GM03348 (cell line): Measurements from ENCODE around the gene PRR5.
A peak's percentile ranks its signal among the peaks of the same experiment; 100 is the strongest.

Experiments
- DNase-seq: peaks from one replicate; pipeline ENCODE4 v3.0.0; 2012; ENCODE audit warnings: low spot score

Gene PRR5

GRCh38 chr22:44758344-44758973 is 56.5 kb downstream of the PRR5 start:
- DNase-seq, result peak; percentile 44

- no peak for DNase-seq
Observed at GRCh38 chr22:44759001-44759400, 57.0 kb downstream of the PRR5 start.

GRCh38 chr22:44759430-44760310 is 57.7 kb downstream of the PRR5 start:
- DNase-seq, result no peak

GRCh38 chr22:44760476-44760875 is 58.5 kb downstream of the PRR5 start:
- no peak for DNase-seq

- DNase-seq, result no peak
Observed at GRCh38 chr22:44761025-44761424, 59.0 kb downstream of the PRR5 start.

GRCh38 chr22:44764373-44764772 is 62.4 kb downstream of the PRR5 start:
- DNase-seq, result no peak

- no peak for DNase-seq
Observed at GRCh38 chr22:44764974-44765373, 63.0 kb downstream of the PRR5 start.

- no peak for DNase-seq
Observed at GRCh38 chr22:44765571-44766285, 63.7 kb downstream of the PRR5 start.

- no peak for DNase-seq
Observed at GRCh38 chr22:44773082-44773481, 71.1 kb downstream of the PRR5 start.

GRCh38 chr22:44775862-44776261 is 73.9 kb downstream of the PRR5 start:
- no peak for DNase-seq

- no peak for DNase-seq
Observed at GRCh38 chr22:44776605-44777363, 74.8 kb downstream of the PRR5 start.

GRCh38 chr22:44777364-44777755 is 75.4 kb downstream of the PRR5 start:
- DNase-seq, result no peak

- no peak for DNase-seq
Observed at GRCh38 chr22:44780876-44781449, 79.0 kb downstream of the PRR5 start.

GRCh38 chr22:44782363-44782963 is 80.5 kb downstream of the PRR5 start:
- no peak for DNase-seq

- DNase-seq, result no peak
Observed at GRCh38 chr22:44783091-44783490, 81.1 kb downstream of the PRR5 start.

- DNase-seq, result no peak
Observed at GRCh38 chr22:44783581-44783980, 81.6 kb downstream of the PRR5 start.

GRCh38 chr22:44786136-44786535 is 84.1 kb downstream of the PRR5 start:
- DNase-seq, result no peak

GRCh38 chr22:44786610-44787009 is 84.6 kb downstream of the PRR5 start:
- DNase-seq, result no peak
